Calu3 (cell line): Measurements from ENCODE around the gene TCTN3. TPM values are rescaled to one million over a fixed set of nuclear protein-coding genes. Genes with fewer than 3 reads are reported as not detected.

Experiments used
- BruUV-seq: library from RNA; stranded (reverse); fragments of 400-500 nt; replicated peaks from 2 replicates; lab custom pipeline; 2021; lab: Mats Ljungman, UMichigan
- CTCF ChIA-PET: fragments of 300-600 bp; sonication (Branson Sonifier 250); formaldehyde crosslinking; loops from one replicate; lab custom pipeline; 2022; ENCODE audit warnings: antibody characterized with exemption; lab: Charles Lee
- DNase-seq: peaks from one replicate; pipeline ENCODE4 v3.0.0; 2022
- H3K27ac Mint-ChIP-seq: one replicate; pipeline ENCODE4 v1.8.0; 2022; ENCODE audit warnings: mixed read lengths; ENCODE audit not compliant: unreplicated experiment
- H3K27me3 Mint-ChIP-seq: one replicate; pipeline ENCODE4 v1.8.0; 2022; ENCODE audit warnings: mixed read lengths; ENCODE audit not compliant: unreplicated experiment
- H3K36me3 Mint-ChIP-seq: one replicate; pipeline ENCODE4 v1.8.0; 2022; ENCODE audit warnings: mild to moderate bottlenecking, moderate library complexity, mixed read lengths; ENCODE audit not compliant: insufficient read depth, unreplicated experiment
- H3K4me1 Mint-ChIP-seq: one replicate; pipeline ENCODE4 v1.8.0; 2022; ENCODE audit warnings: mild to moderate bottlenecking, low read depth, mixed read lengths; ENCODE audit not compliant: unreplicated experiment
- H3K4me3 Mint-ChIP-seq: one replicate; pipeline ENCODE4 v1.8.0; 2022; ENCODE audit warnings: mild to moderate bottlenecking, low read depth, moderate library complexity, mixed read lengths; ENCODE audit not compliant: unreplicated experiment
- H3K9me3 Mint-ChIP-seq: one replicate; pipeline ENCODE4 v1.8.0; 2022; ENCODE audit warnings: low read depth, mixed read lengths; ENCODE audit not compliant: unreplicated experiment
- CTCF ChIP-seq: fragments of 200-600 bp; IDR thresholded peaks from one replicate; pipeline ENCODE4 v1.8.0; 2022; ENCODE audit warnings: antibody characterized with exemption; ENCODE audit not compliant: unreplicated experiment
- intact Hi-C: fragments of 100-400 bp; cut with micrococcal nuclease; formaldehyde crosslinking; loops from one replicate; pipeline ENCODE4 v1.10.0; 2022; ENCODE audit not compliant: unreplicated experiment
- total RNA-seq: library from RNA; stranded (reverse); gene quantifications from 2 replicates; pipeline ENCODE4 v1.2.3, GENCODE V29; 2022

TCTN3 gene
- total RNA-seq, 1 experiment from 2014 or later = 23.5 TPM

GRCh38 chr10:95698415-95698814, 4.7 kb upstream of the TCTN3 start:
- intact Hi-C loops = no loop called here
- H3K4me3 Mint-ChIP-seq = no peak overlapping the region
- H3K27ac Mint-ChIP-seq = no peak overlapping the region
- no peaks in the 10 kb centered on the region for H3K9me3 Mint-ChIP-seq
- H3K4me1 Mint-ChIP-seq = no peaks in the 10 kb centered on the region
- BruUV-seq = no TSS peak
- DNase-seq = no peak
- CTCF ChIA-PET = no interaction called here
- peaks cover 9% of the 10 kb centered on the region for H3K36me3 Mint-ChIP-seq
- no peaks in the 10 kb centered on the region for H3K27me3 Mint-ChIP-seq
- no peak for TF ChIP-seq CTCF

- no peak for DNase-seq
- intact Hi-C loops = no loop called here
- H3K36me3 Mint-ChIP-seq = peaks cover 19% of the 10 kb centered on the region
- no peaks in the 10 kb centered on the region for H3K9me3 Mint-ChIP-seq
- H3K27me3 Mint-ChIP-seq = no peaks in the 10 kb centered on the region
- no TSS peak for BruUV-seq
- H3K27ac Mint-ChIP-seq = no peak overlapping the region
- no peak for TF ChIP-seq CTCF
- no peak overlapping the region for H3K4me3 Mint-ChIP-seq
- H3K4me1 Mint-ChIP-seq = peaks cover 5% of the 10 kb centered on the region
- CTCF ChIA-PET = no interaction called here
Measured at GRCh38 chr10:95697429-95697828, 3.7 kb upstream of the TCTN3 start.

- intact Hi-C loops = loop anchor here (1.0 kb wide), 1 partner anchor 148 kb away; no protein-coding TSS in a partner anchor
- Mint-ChIP-seq H3K27me3 (no peaks in the 10 kb centered on the region), H3K27ac (no peak overlapping the region), H3K36me3 (peaks cover 31% of the 10 kb centered on the region), H3K9me3 (no peaks in the 10 kb centered on the region), H3K4me1 (peaks cover 10% of the 10 kb centered on the region), H3K4me3 (no peak overlapping the region)
- no peak for TF ChIP-seq CTCF
- DNase-seq = no peak
- no TSS peak for BruUV-seq
- CTCF ChIA-PET = interaction anchor here (0.6 to 3.1 kb wide), 7 partner anchors 30 to 213 kb away, joined by 3 to 68 read pairs (median 7); partner anchors contain the start of gene CC2D2B
Measured at GRCh38 chr10:95694665-95695064, 938 bp upstream of the TCTN3 start.

GRCh38 chr10:95693071-95693667, 558 bp downstream of the TCTN3 start:
- peak overlapping the region; percentile 95 for H3K4me3 Mint-ChIP-seq
- H3K27ac Mint-ChIP-seq = peak overlapping the region; percentile 94
- intact Hi-C loops = no loop called here
- H3K9me3 Mint-ChIP-seq = no peaks in the 10 kb centered on the region
- CTCF ChIA-PET = interaction anchor here (0.6 to 3.1 kb wide), 17 partner anchors 14 to 233 kb away, joined by 3 to 68 read pairs (median 5); partner anchors contain the start of genes ALDH18A1 and CC2D2B
- TF ChIP-seq CTCF = no peak
- TSS peak; percentile 41 for BruUV-seq
- H3K36me3 Mint-ChIP-seq = peaks cover 31% of the 10 kb centered on the region
- DNase-seq = no peak
- H3K27me3 Mint-ChIP-seq = no peaks in the 10 kb centered on the region
- peaks cover 10% of the 10 kb centered on the region for H3K4me1 Mint-ChIP-seq
